ENCODE data around the gene TSPO2.

DNA sequence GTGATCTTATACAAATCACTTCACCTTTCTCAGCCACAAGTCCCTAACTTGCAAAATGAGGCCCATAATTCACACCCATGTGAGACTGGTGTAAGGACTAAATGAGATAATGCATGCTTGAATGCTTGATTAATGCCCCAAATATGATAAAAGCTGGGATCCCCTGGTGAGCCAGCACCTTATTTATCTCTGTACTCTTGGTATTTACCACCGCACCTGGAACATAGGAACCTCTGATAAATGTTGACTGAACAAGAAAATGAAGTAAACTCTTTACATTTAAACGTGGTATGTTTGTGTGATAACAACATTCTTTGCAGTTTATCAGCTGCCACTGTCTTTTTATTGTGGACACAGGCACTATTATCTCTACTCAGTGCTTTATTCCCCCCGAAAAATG, 8.3 kb downstream of the TSPO2 start:
- TF ChIP-seq POLR2A (IDR thresholded peaks at IDR 0.05) (no peak), CTCF (IDR thresholded peaks at IDR 0.05) (no peak)
